ENCODE measurements around the gene CAPS. TPM values are rescaled to one million over a fixed set of nuclear protein-coding genes. Genes with fewer than 3 reads are reported as not detected.

Gene CAPS
- total RNA-seq, 1 experiment from 2014 or later = 255 TPM

DNA sequence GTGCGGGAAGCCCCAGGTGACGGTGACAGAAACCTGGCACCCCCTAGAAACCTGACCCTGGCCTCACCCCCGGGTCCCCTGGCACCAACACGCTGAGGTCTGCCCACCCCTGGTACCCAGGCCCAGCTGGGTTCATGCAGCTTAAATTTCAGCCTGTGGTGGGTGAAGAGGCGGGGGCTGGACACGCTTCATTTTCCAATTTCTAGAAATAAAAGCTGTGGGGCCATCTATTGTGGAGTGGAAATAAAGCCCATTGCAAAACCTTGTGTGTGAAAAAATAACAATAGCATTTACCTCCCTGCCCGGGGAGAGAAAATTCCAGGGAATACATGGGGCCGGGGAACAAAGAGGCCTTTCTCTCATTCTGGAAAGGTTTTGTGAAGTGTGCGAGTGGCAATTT is 36.2 kb upstream of the CAPS start:
- no peak overlapping the region for H3K4me2 ChIP-seq (ENCODE audit: low read length)
- no peaks in the 10 kb centered on the region for H4K20me1 ChIP-seq (ENCODE audit: low read length)
- H3K27me3 ChIP-seq (ENCODE audit: low read length) = peaks cover 19% of the 10 kb centered on the region
- no peaks in the 10 kb centered on the region for H3K79me2 ChIP-seq (ENCODE audit: low read length)
- no peak overlapping the region for H3K27ac ChIP-seq (ENCODE audit: low read length)
- no peak overlapping the region for H3K9ac ChIP-seq (ENCODE audit: low read length)
- no peaks in the 10 kb centered on the region for H3K9me2 ChIP-seq (replicated peaks; ENCODE audit: low read length)
- H3K4me3 ChIP-seq (ENCODE audit: low read length) = no peak overlapping the region
- H3F3A ChIP-seq (ENCODE audit: low read length, unreplicated experiment) = peaks cover 3% of the 10 kb centered on the region
- ChIA-PET CTCF (no interaction called here), POLR2A (ENCODE audit: unreplicated experiment) (no interaction called here)
- no TSS peak for BruUV-seq (replicated peaks)
- no peak for DNase-seq
- intact Hi-C loops (cut with micrococcal nuclease) = no loop called here
- H3K36me3 ChIP-seq (ENCODE audit: low read depth, low read length) = no peaks in the 10 kb centered on the region
- H3K9me3 ChIP-seq (ENCODE audit: low read length) = no peaks in the 10 kb centered on the region
- H2AFZ ChIP-seq (ENCODE audit: low read length) = no peak overlapping the region
- ATAC-seq = no peak
- H3K4me1 ChIP-seq (ENCODE audit: insufficient read depth, low read length) = no peaks in the 10 kb centered on the region
- TF ChIP-seq CTCF (conservative IDR thresholded peaks at IDR 0.05; ENCODE audit: low read depth, low read length) (no peak), EZH2 (IDR thresholded peaks at IDR 0.05; ENCODE audit: low read length, unreplicated experiment) (no peak), EZH2phosphoT487 (IDR thresholded peaks at IDR 0.05; ENCODE audit: borderline replicate concordance, low read length) (no peak)

DNA sequence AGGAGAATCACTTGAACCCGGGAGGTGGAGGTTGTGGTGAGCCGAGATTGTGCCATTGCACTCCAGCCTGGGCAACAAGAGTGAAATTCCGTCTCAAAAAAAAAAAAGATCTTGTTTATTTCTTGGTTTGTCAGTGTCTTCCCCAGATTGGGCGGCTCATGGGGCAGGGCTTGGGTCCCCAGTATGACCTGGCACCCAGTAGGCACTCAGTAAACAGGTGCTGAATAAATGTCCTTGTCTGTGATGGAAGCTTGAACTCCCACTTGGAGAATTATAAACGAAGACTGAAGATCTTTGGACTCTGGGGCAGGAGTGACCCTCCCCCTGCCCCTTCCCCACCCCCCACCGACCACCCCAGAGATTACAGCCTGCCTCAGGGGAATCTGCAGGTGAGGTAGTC is 33.9 kb upstream of the CAPS start:
- BruUV-seq (replicated peaks) = no TSS peak
- Histone ChIP-seq H3K4me1 (ENCODE audit: insufficient read depth, low read length) (no peaks in the 10 kb centered on the region), H3K9me2 (replicated peaks; ENCODE audit: low read length) (no peaks in the 10 kb centered on the region), H3K4me3 (ENCODE audit: low read length) (no peak overlapping the region), H4K20me1 (ENCODE audit: low read length) (no peaks in the 10 kb centered on the region), H3K36me3 (ENCODE audit: low read depth, low read length) (no peaks in the 10 kb centered on the region), H3K9me3 (ENCODE audit: low read length) (no peaks in the 10 kb centered on the region), H3K79me2 (ENCODE audit: low read length) (no peaks in the 10 kb centered on the region), H3K27me3 (ENCODE audit: low read length) (peaks cover 19% of the 10 kb centered on the region), H3K4me2 (ENCODE audit: low read length) (no peak overlapping the region), H2AFZ (ENCODE audit: low read length) (no peak overlapping the region), H3K9ac (ENCODE audit: low read length) (no peak overlapping the region), H3K27ac (ENCODE audit: low read length) (no peak overlapping the region), H3F3A (ENCODE audit: low read length, unreplicated experiment) (peaks cover 3% of the 10 kb centered on the region)
- no peak for TF ChIP-seq EZH2 (IDR thresholded peaks at IDR 0.05; ENCODE audit: low read length, unreplicated experiment)
- TF ChIP-seq CTCF (conservative IDR thresholded peaks at IDR 0.05; ENCODE audit: low read depth, low read length) = no peak
- TF ChIP-seq EZH2phosphoT487 (IDR thresholded peaks at IDR 0.05; ENCODE audit: borderline replicate concordance, low read length) = no peak
- intact Hi-C loops (cut with micrococcal nuclease) = no loop called here
- CTCF ChIA-PET = no interaction called here
- DNase-seq (no peak), ATAC-seq (no peak)
- POLR2A ChIA-PET (ENCODE audit: unreplicated experiment) = no interaction called here

DNA sequence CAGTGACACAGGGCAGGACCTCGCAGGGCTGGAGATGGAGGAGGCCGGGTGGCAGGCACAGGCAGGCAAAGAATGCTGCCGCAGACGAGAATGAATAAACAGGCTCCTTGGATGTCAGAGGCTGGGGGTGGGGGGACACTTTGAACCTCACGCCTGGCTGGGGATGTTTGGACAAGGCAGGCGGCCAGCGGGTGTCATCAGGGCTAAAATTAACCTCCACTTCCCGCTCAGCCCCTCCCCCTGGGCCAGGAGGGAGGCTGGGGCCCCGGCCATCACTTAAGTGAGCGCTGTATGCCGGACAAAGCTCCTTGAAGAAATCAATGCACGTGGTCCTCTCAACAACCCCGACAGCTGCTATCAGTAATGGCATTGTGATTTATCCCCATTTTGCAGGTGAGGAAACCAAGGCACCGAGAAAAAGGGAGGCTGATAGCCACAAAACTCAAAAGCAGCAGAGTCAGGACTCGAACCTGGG is 33.4 kb upstream of the CAPS start:
- Histone ChIP-seq H3K9me3 (ENCODE audit: low read length) (no peaks in the 10 kb centered on the region), H3F3A (ENCODE audit: low read length, unreplicated experiment) (no peaks in the 10 kb centered on the region), H3K27ac (ENCODE audit: low read length) (no peak overlapping the region), H3K9ac (ENCODE audit: low read length) (no peak overlapping the region), H4K20me1 (ENCODE audit: low read length) (no peaks in the 10 kb centered on the region), H3K27me3 (ENCODE audit: low read length) (peaks cover 19% of the 10 kb centered on the region), H3K36me3 (ENCODE audit: low read depth, low read length) (no peaks in the 10 kb centered on the region), H3K4me2 (ENCODE audit: low read length) (no peak overlapping the region), H3K79me2 (ENCODE audit: low read length) (no peaks in the 10 kb centered on the region), H3K4me3 (ENCODE audit: low read length) (no peak overlapping the region), H3K9me2 (replicated peaks; ENCODE audit: low read length) (no peaks in the 10 kb centered on the region), H3K4me1 (ENCODE audit: insufficient read depth, low read length) (no peaks in the 10 kb centered on the region), H2AFZ (ENCODE audit: low read length) (no peak overlapping the region)
- CTCF ChIA-PET = no interaction called here
- ATAC-seq = no peak
- DNase-seq = no peak
- intact Hi-C loops (cut with micrococcal nuclease) = no loop called here
- BruUV-seq (replicated peaks) = no TSS peak
- TF ChIP-seq EZH2 (IDR thresholded peaks at IDR 0.05; ENCODE audit: low read length, unreplicated experiment) = no peak
- no peak for TF ChIP-seq CTCF (conservative IDR thresholded peaks at IDR 0.05; ENCODE audit: low read depth, low read length)
- TF ChIP-seq EZH2phosphoT487 (IDR thresholded peaks at IDR 0.05; ENCODE audit: borderline replicate concordance, low read length) = no peak
- POLR2A ChIA-PET (ENCODE audit: unreplicated experiment) = no interaction called here
